ENCODE results near the gene OR2T2. TPM values are rescaled to one million over a fixed set of nuclear protein-coding genes. Genes with fewer than 3 reads are reported as not detected.
"Not testable (repeated sequence)": the region's sequence is repeated elsewhere in the genome, so short reads cannot be mapped to it uniquely, and the experiment has no call there.

Gene OR2T2
- total RNA-seq, 1 donor from 2014 or later, result not detected

GRCh38 chr1:248449821-248450465 lies 4.5 kb downstream of the OR2T2 start:
- not testable (repeated sequence) for ATAC-seq; DNase-seq (ENCODE audit: low spot score)

GRCh38 chr1:248450466-248451145 lies 5.2 kb downstream of the OR2T2 start:
- not testable (repeated sequence) for DNase-seq (ENCODE audit: low spot score)

GRCh38 chr1:248453619-248454018 lies 8.2 kb downstream of the OR2T2 start:
- not testable (repeated sequence) for ATAC-seq; DNase-seq (ENCODE audit: low spot score)

More at GRCh38 chr1:248450466-248451145, 5.2 kb downstream of the OR2T2 start:
- ATAC-seq, result not testable (repeated sequence)

GRCh38 chr1:248455045-248455444 lies 9.6 kb downstream of the OR2T2 start:
- not testable (repeated sequence) for ATAC-seq

GRCh38 chr1:248456635-248457034 lies 11.2 kb downstream of the OR2T2 start:
- DNase-seq (ENCODE audit: low spot score), result not testable (repeated sequence)
- ATAC-seq, result peak; percentile 33

More at GRCh38 chr1:248455045-248455444, 9.6 kb downstream of the OR2T2 start:
- DNase-seq (ENCODE audit: low spot score), result not testable (repeated sequence)

GRCh38 chr1:248459117-248459516 lies 13.7 kb downstream of the OR2T2 start:
- ATAC-seq; DNase-seq (ENCODE audit: low spot score): not testable (repeated sequence)

- DNase-seq (ENCODE audit: low spot score) (no peak), ATAC-seq (no peak)
Measured at GRCh38 chr1:248471154-248471553, 25.7 kb downstream of the OR2T2 start.

- ATAC-seq, result not testable (repeated sequence)
Measured at GRCh38 chr1:248472111-248472510, 26.7 kb downstream of the OR2T2 start.

GRCh38 chr1:248473051-248473450 lies 27.6 kb downstream of the OR2T2 start, which contains the start of gene OR2T3:
Gene OR2T3, plus strand, starts transcription at chr1:248473351. Its CDS starts 0 bp downstream, at chr1:248473351.
- DNase-seq (ENCODE audit: low spot score); ATAC-seq: not testable (repeated sequence)

More at GRCh38 chr1:248472111-248472510, 26.7 kb downstream of the OR2T2 start:
- DNase-seq (ENCODE audit: low spot score), result not testable (repeated sequence)

GRCh38 chr1:248475660-248476059 lies 30.2 kb downstream of the OR2T2 start:
- ATAC-seq; DNase-seq (ENCODE audit: low spot score): not testable (repeated sequence)

GRCh38 chr1:248481686-248482579 lies 36.5 kb downstream of the OR2T2 start:
- not testable (repeated sequence) for ATAC-seq; DNase-seq (ENCODE audit: low spot score)

GRCh38 chr1:248488289-248488688 lies 42.9 kb downstream of the OR2T2 start, which contains the start of gene OR2T5:
Gene OR2T5, plus strand, starts transcription at chr1:248488589. Its CDS starts 0 bp downstream, at chr1:248488589.
- not testable (repeated sequence) for ATAC-seq; DNase-seq (ENCODE audit: low spot score)

GRCh38 chr1:248496661-248497060 lies 51.2 kb downstream of the OR2T2 start:
- not testable (repeated sequence) for ATAC-seq; DNase-seq (ENCODE audit: low spot score)

- DNase-seq (ENCODE audit: low spot score); ATAC-seq: not testable (repeated sequence)
Measured at GRCh38 chr1:248500305-248501035, 55.0 kb downstream of the OR2T2 start.

Other genes starting within 250 kb of the OR2T2 start
- gene OR2M3, start 248.4 kb upstream of the OR2T2 start, total RNA-seq, result not detected
- not detected for gene OR2M4, start 214.2 kb upstream of the OR2T2 start, total RNA-seq
- not detected for gene OR2T33, start 167.7 kb upstream of the OR2T2 start, total RNA-seq
- gene OR2T12, start 142.2 kb upstream of the OR2T2 start, total RNA-seq, result not detected
- not detected for gene OR2M7, start 121.1 kb upstream of the OR2T2 start, total RNA-seq
- gene OR14C36, start 96.9 kb upstream of the OR2T2 start, total RNA-seq, result not detected
- not detected for gene OR2T4, start 84.0 kb upstream of the OR2T2 start, total RNA-seq
- gene OR2T6, start 69.9 kb upstream of the OR2T2 start, total RNA-seq, result not detected
- gene OR2T1, start 42.6 kb upstream of the OR2T2 start, total RNA-seq, result not detected
- not detected for gene OR2T3, start 27.7 kb downstream of the OR2T2 start, total RNA-seq
- gene OR2T5, start 43.0 kb downstream of the OR2T2 start, total RNA-seq, result not detected
- not detected for gene OR2G6, start 62.4 kb downstream of the OR2T2 start, total RNA-seq
- gene OR2T29, start 117.1 kb downstream of the OR2T2 start, total RNA-seq, result not detected
- not detected for gene OR2T34, start 129.1 kb downstream of the OR2T2 start, total RNA-seq
- not detected for gene OR2T10, start 152.1 kb downstream of the OR2T2 start, total RNA-seq
- not detected for gene OR2T11, start 189.5 kb downstream of the OR2T2 start, total RNA-seq
- gene OR2T35, start 199.6 kb downstream of the OR2T2 start, total RNA-seq, result not detected
- not detected for gene OR2T27, start 209.9 kb downstream of the OR2T2 start, total RNA-seq

Data from left lobe of liver (tissue), 2 donors.